Mesothelial cell of epicardium (in vitro differentiated cells): Measurements from ENCODE around the gene GRID1. TPM values are rescaled to one million over a fixed set of nuclear protein-coding genes. Genes with fewer than 3 reads are reported as not detected.

Source experiments
- DNase-seq, 2 experiments: peaks; one replicate each; pipeline ENCODE4 v3.0.0; 2021; ENCODE audit warnings: low spot score in 2 of 2; ENCODE audit not compliant: unreplicated experiment in 2 of 2
- H3K27ac Mint-ChIP-seq: 2 replicates; pipeline ENCODE4 v1.8.0; 2021; ENCODE audit warnings: mixed read lengths
- H3K27me3 Mint-ChIP-seq: 2 replicates; pipeline ENCODE4 v1.8.0; 2021; ENCODE audit warnings: low read depth, mixed read lengths
- H3K36me3 Mint-ChIP-seq: 2 replicates; pipeline ENCODE4 v1.8.0; 2021; ENCODE audit warnings: mixed read lengths
- H3K4me1 Mint-ChIP-seq: 2 replicates; pipeline ENCODE4 v1.8.0; 2021; ENCODE audit warnings: mixed read lengths
- H3K4me3 Mint-ChIP-seq: 2 replicates; pipeline ENCODE4 v1.8.0; 2021; ENCODE audit warnings: mild to moderate bottlenecking, moderate library complexity, mixed read lengths
- H3K9me3 Mint-ChIP-seq: 2 replicates; pipeline ENCODE4 v1.8.0; 2021; ENCODE audit warnings: mixed read lengths
- total RNA-seq: library from RNA; stranded (reverse); gene quantifications from 3 replicates; pipeline ENCODE4 v1.2.1, GENCODE V29; 2021
- TF ChIP-seq, protein P1 (sequence below): fragments of 200-600 bp; sonication (generic); IDR thresholded peaks from one replicate; pipeline ENCODE4 v1.5.0; 2021; ENCODE audit warnings: antibody characterized with exemption; ENCODE audit not compliant: unreplicated experiment

GRID1 gene
- total RNA-seq, 1 donor from 2014 or later = 0.22 TPM

DNA sequence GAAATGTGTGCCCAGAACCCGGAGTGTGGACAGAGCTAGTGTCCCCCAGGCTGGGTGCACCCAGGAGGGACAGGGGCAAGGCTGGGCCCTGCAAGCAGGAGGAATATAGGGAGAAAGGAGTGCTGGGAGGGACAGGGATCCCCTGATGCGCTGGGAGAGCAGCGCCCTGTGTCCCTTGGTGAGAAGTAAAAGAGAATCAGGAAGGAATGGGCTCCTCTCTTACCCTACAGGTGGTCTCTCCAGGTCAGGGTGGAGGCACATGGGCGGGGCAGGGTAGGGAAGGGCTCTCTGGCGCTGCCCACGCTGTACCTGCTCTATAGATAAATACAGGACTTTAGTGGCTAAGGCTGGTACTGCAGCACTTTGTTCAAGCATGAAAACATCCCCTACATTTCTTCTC is 753.8 kb downstream of the GRID1 start:
- TF ChIP-seq, protein P1, sequence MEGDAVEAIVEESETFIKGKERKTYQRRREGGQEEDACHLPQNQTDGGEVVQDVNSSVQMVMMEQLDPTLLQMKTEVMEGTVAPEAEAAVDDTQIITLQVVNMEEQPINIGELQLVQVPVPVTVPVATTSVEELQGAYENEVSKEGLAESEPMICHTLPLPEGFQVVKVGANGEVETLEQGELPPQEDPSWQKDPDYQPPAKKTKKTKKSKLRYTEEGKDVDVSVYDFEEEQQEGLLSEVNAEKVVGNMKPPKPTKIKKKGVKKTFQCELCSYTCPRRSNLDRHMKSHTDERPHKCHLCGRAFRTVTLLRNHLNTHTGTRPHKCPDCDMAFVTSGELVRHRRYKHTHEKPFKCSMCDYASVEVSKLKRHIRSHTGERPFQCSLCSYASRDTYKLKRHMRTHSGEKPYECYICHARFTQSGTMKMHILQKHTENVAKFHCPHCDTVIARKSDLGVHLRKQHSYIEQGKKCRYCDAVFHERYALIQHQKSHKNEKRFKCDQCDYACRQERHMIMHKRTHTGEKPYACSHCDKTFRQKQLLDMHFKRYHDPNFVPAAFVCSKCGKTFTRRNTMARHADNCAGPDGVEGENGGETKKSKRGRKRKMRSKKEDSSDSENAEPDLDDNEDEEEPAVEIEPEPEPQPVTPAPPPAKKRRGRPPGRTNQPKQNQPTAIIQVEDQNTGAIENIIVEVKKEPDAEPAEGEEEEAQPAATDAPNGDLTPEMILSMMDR = peak; percentile 67
- Mint-ChIP-seq H3K4me3 (no peak overlapping the region), H3K27ac (no peak overlapping the region), H3K27me3 (peaks cover 3% of the 10 kb centered on the region), H3K4me1 (no peaks in the 10 kb centered on the region), H3K36me3 (no peaks in the 10 kb centered on the region), H3K9me3 (no peaks in the 10 kb centered on the region)
- no peak for DNase-seq

DNA sequence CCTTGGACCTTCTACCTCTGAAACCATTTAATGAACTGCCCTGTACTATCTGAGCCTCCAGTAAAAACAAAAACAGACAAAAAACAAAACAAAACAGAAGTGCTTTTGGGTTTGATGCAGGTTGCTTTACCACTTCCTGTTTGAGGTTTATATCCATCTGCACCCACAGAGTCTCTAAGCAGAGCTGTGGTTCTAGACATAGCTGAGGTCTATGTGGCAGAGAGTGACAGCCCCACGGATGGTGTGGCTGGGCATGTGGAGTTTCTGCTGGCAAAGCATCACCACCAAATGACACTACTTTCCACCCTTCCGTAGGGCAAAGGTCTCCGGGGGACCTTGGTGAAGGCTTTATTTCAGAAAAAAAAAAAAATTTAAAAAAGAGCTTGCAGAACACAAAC is 754.2 kb downstream of the GRID1 start:
- no peak for DNase-seq
- no peaks in the 10 kb centered on the region for H3K4me1 Mint-ChIP-seq
- no peak overlapping the region for H3K4me3 Mint-ChIP-seq
- peaks cover 4% of the 10 kb centered on the region for H3K27me3 Mint-ChIP-seq
- H3K27ac Mint-ChIP-seq = no peak overlapping the region
- TF ChIP-seq, protein P1 = no peak
- H3K9me3 Mint-ChIP-seq = no peaks in the 10 kb centered on the region
- no peaks in the 10 kb centered on the region for H3K36me3 Mint-ChIP-seq

DNA sequence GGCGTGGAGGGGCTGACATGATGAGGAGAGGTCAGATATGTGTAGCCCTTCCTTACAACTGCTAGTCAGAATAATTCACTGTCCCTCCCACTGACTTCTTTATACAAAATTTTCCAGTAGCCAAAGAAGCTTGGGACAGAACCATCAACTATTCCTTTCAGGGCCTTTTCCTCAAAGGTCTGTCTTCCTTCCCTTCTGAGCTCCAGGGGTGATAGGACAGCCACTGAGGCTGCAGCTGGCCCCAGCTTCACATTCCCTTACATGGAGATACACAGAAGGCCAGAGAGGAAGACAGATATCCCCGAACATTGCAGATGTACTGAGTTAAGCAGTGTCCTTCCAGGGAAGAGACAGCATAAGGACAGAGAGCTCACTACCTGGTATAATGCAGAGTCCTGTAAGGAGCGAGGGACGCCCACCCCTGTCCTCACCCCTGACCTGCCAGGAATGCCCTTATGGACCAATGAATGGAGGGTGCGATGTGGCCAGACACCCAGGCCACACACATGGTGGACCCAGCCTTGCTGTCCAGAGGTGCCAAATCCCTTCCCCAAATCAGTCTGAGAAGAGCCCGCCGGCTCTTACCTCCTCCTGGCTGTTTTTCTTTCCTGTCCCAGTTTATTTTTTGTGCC is 754.7 kb downstream of the GRID1 start:
- Mint-ChIP-seq H3K27me3 (peaks cover 5% of the 10 kb centered on the region), H3K36me3 (no peaks in the 10 kb centered on the region), H3K9me3 (no peaks in the 10 kb centered on the region), H3K4me3 (no peak overlapping the region), H3K27ac (no peak overlapping the region), H3K4me1 (no peaks in the 10 kb centered on the region)
- DNase-seq = peak in 1 of 2 experiments; percentile 19
- TF ChIP-seq, protein P1 = no peak

DNA sequence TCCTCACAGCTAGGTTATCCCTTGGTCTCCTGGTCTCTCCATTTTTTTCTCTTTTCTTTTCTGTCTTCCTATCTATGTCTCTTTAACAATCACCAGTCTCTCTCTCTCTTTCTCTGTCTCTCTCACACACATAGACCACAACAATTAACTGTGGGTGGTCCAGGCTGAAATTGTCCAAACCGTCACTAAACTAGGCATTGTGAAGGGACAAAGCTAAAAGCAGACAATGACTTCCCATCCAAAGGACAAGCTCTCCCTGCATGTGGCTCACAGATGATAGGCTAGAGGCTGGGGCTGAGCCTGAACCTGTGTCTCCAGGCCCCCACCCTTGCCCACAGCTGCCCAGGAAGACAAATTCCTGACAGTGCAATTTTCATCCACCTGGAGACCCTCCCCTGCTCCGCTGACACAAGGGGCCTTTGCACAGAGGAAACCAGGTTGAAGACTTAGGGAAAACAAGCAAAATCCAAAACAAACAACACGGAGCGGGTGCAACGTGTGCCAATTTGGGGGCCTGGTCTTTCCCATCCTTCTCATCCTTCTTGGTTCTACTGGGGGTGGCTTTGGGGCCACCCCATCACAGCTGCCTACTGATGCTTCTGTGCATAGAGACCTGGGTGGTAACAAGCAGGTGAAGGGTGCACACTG is 755.4 kb downstream of the GRID1 start:
- no peaks in the 10 kb centered on the region for H3K36me3 Mint-ChIP-seq
- peaks cover 5% of the 10 kb centered on the region for H3K27me3 Mint-ChIP-seq
- TF ChIP-seq, protein P1 = no peak
- no peaks in the 10 kb centered on the region for H3K4me1 Mint-ChIP-seq
- DNase-seq = no peak
- no peak overlapping the region for H3K4me3 Mint-ChIP-seq
- no peak overlapping the region for H3K27ac Mint-ChIP-seq
- no peaks in the 10 kb centered on the region for H3K9me3 Mint-ChIP-seq

DNA sequence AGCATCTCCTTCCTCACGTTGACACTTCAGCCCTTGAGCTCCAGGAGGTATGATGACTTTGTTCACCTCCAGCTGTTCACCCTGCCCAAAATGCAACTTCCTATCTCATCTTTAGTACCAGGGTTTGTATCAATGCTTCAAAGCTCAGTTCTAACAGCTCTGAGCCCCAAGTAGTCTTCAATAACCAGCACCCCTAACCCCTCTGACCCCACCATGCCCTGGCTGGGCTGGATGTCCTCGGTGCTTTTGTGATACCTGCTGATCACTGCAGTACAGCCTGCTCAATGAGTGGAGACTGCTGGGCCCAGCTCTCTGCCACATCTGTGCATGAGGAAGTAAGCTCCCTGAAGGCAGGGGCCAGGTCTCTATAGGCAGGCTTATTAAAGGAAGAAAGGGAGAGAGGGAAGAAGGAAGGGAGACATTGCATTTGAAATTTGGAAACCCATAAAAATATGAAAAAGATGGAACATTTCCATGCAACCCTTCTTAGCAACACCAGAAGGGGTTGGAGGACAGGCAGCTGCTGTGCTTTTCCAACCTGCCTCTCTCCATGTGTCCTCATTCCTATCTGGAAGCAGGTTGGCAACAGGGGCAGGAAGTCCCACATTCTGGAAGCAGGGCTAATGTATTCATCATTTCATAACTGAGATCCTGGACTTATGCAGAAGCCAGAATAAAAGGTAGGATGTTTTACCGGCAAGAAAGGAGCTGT is 756.1 kb downstream of the GRID1 start:
- no peaks in the 10 kb centered on the region for H3K36me3 Mint-ChIP-seq
- DNase-seq = no peak
- no peak overlapping the region for H3K27ac Mint-ChIP-seq
- H3K27me3 Mint-ChIP-seq = peaks cover 5% of the 10 kb centered on the region
- H3K9me3 Mint-ChIP-seq = no peaks in the 10 kb centered on the region
- H3K4me3 Mint-ChIP-seq = no peak overlapping the region
- TF ChIP-seq, protein P1 = no peak
- no peaks in the 10 kb centered on the region for H3K4me1 Mint-ChIP-seq
